Measurements from ENCODE around the gene CLCA4.
"Not testable (repeated sequence)": the region's sequence is repeated elsewhere in the genome, so short reads cannot be mapped to it uniquely, and the experiment has no call there.

Gene CLCA4, protein sequence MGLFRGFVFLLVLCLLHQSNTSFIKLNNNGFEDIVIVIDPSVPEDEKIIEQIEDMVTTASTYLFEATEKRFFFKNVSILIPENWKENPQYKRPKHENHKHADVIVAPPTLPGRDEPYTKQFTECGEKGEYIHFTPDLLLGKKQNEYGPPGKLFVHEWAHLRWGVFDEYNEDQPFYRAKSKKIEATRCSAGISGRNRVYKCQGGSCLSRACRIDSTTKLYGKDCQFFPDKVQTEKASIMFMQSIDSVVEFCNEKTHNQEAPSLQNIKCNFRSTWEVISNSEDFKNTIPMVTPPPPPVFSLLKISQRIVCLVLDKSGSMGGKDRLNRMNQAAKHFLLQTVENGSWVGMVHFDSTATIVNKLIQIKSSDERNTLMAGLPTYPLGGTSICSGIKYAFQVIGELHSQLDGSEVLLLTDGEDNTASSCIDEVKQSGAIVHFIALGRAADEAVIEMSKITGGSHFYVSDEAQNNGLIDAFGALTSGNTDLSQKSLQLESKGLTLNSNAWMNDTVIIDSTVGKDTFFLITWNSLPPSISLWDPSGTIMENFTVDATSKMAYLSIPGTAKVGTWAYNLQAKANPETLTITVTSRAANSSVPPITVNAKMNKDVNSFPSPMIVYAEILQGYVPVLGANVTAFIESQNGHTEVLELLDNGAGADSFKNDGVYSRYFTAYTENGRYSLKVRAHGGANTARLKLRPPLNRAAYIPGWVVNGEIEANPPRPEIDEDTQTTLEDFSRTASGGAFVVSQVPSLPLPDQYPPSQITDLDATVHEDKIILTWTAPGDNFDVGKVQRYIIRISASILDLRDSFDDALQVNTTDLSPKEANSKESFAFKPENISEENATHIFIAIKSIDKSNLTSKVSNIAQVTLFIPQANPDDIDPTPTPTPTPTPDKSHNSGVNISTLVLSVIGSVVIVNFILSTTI

DNA sequence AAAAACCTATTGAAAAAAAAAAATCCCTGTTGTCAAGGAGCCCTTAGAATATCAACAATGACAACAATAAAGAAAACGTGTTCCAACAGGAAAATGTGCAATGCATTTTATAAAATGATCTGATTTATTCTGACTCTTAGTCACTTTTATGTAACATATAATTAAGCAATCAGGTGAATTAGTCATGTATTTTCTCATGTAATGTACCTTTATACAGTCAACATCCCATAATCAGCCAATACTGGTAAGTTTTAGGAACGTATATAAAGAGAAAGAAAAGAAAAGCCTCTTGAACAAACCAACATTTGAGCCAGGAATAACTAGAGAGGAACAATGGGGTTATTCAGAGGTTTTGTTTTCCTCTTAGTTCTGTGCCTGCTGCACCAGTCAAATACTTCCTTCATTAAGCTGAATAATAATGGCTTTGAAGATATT lies at the start of gene CLCA4:
TSS of gene CLCA4 (plus strand) at position 292 of the 435 bp plus-strand sequence. CDS start at position 334, 42 bp downstream.
- DNase-seq, result peak; percentile 59

DNA sequence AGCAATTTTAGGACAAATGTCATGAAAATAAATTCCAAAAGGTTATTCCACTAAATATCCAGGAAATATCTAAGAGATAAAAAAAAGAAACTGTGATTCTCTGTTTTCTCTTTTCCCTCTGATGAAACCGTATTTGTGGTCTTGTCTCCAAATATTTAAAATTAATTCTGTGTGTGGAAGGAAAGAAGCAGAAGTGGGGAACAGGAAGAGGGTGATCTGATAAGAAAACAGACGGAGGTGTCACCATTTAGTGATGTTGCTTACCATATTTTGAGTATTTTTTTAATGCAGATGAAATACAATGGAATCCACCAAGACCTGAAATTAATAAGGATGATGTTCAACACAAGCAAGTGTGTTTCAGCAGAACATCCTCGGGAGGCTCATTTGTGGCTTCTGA lies 48.6 kb upstream of the CLCA4 start:
- DNase-seq, result no peak

DNA sequence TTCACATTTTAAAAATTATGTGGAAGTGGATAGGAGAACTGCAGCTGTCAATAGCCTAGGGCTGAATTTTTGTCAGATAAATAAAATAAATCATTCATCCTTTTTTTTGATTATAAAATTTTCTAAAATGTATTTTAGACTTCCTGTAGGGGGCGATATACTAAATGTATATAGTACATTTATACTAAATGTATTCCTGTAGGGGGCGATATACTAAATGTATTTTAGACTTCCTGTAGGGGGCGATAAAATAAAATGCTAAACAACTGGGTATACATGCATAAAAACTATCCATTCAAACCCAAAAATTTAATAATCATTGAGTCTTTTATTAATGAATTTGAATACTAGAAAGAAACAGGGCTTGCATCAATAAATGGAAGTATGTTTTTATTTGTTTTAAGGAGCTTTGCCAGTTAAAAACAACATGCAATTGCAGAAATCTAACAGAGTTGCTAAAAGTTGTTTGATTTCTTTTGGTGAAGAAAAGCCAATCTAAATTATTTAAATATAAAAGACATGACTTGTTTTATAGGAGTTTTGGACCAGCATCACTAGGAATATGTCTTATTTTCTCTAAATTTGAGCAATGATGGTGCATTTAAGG lies 46.8 kb upstream of the CLCA4 start:
- DNase-seq, result peak; percentile 78

DNA sequence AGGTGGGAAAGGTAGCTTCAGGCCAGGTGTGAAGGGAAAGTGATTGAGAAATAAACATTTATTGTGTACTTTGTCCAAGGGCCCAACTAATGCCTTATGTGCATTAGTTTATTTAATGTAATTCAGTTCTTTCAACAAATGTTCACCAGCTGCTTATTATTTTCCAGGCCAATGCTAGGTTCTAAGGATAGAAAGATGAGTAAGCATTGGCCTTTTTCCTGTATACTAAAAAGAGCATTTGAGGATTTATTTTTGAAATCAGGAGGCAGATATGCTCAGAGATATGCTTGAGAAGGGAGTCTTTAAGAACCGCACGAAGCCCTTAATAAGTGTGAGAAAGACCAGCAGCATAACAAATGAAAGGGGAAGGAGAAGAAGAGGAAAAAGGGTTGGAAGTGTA lies 46.2 kb upstream of the CLCA4 start:
- no peak for DNase-seq

DNA sequence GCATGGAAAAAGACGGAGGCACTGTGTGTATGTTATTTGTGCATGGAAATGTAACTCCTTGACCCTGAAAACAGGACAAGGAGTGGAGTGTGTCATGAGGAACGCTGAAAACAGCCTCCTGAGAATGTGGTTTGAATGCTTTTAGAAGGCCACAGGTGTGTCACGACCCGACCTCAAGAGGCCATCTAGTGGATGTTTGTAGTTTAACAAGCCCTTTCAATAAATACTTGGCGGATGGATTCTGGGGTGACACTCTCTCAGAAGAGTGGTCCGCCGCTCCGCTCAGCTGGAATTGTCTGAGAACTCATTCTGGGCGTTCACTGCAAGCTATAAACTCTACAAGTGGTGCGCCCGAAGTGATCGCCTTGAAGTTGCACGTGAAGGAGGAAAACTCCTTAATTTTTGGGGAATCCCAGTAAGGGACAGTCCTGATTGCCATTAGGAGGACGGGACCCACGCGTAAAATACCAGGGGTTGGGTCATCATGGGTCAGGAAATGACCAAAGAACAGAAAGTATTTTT lies 44.7 kb upstream of the CLCA4 start:
- not testable (repeated sequence) for DNase-seq

DNA sequence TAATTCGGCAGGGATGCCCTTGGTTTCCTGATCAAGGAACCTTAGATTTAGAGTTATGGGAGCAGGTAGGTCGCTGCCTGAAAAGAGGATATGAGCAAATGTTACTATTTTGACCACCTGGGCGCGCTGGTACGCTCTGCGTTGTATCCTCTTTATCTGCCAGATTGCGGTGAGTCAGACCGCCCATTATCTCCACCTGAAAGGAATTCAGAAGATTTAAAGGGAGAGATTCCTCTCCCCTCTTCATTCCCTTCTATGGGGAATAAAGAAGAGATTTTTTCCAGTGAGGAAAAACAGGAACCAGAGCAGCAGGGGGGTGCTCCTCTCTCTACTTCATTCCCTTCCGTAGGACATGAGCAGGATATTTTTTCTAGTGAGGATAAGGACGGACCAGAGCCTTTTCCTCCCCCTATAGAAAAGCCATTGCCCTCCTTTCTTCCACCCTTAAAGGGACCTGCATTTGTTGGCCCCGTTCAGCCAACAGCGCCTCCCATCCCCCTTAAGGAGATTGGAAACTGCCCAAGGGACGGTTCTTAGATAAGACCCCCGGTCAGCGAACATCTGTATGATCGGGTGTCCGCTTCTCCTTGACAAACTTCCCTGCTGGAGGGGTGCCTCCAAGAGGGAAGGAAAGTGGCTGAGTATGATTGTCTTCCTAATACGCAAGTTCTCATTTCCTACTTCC lies 44.0 kb upstream of the CLCA4 start:
- DNase-seq, result no peak

DNA sequence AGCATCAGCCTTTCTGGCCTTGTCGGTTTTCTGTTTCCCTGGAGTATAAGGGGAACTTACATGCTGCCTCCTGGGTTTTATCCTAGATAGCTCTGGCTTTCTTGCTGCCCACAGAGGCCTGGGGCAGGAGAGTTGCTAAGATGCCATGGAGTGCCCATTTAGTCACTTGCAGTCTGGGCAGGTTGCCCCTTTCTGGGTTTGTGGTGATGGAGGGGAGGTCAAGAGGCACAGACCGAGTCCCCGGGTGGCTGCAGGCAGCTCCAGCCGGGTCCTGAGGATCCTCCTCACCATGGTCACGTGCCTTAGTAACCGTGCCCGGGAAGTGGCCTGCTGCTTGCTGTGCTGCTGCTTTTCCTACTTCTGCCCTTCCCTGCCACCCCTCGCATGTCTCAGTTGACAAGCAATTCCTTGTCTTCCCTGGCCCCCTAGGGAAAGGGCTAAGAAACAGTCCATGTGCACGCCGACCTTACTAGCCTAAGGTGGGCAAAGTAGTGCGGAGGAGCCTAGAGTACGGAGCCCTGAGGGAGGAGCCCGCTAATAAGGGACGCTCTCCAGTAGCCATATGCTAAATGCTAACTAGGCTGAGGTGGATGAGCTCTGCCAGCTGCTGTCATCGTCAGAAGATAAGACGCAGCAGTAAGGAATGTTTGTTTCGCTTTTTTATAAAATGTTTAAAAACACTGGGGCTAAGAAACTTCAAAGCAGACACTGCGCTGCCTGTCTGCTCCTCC lies 43.3 kb upstream of the CLCA4 start:
- DNase-seq, result no peak

DNA sequence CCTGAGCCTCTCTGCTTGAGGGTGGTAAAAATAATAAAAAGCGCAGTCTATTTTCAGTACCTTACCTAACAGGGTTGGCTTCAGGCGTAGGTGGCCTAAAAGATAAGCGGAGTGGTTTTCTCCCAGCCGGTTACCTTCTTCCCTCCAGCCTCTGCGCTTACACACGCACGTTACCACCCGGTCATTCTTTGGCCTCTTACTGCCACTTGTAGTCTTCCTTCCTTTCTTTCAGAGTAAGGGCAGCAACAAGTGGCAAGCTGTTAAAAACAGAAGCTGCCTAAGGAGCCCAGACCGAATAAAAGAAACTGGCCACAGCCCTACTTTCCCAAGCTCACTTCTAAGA lies 42.8 kb upstream of the CLCA4 start:
- DNase-seq, result no peak

DNA sequence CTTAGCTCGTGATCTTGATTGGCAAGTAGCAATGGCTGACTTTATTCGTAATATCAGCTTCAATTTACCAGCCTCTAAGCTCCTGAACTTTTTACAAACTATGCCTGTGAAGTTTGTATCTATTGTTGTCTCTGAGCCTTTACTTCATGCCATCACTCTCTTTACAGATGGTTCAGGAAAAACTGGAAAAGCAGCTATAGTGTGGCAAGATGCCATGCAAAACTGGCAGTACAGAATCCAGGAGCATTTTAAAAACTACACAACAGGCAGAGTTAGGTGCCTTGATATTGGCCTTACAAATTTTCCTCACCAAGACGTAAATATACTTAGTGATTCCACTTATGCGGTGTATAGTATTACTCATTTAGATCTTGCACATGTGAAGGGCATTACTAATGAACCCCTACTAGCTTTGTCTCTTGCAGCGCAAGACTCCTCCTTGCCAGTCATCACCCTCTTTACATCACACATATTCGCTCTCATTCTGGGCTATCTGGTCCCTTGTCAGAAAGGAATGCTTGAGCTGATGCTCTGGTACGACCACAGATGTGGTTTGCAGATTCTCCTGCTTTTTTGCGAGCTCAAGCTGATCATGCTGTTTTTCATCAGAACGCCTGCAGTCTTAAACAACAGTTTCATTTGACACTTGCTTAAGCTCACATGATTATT lies 41.8 kb upstream of the CLCA4 start:
- DNase-seq, result no peak

DNA sequence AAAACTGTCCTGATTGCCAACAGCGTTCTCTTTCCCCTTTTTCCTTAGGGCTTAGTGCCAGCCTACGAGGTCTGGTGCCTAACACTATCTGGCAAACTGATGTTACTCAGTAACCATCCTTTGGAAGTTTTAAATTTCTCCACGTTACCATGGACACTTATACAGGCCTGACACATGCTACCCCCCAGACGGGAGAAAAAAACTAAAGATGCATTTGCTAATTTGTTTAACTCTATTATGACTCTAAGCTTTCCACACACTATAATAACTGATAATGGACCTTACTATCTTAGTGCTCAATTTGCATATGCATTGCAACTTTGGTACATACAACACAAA lies 41.3 kb upstream of the CLCA4 start:
- no peak for DNase-seq

DNA sequence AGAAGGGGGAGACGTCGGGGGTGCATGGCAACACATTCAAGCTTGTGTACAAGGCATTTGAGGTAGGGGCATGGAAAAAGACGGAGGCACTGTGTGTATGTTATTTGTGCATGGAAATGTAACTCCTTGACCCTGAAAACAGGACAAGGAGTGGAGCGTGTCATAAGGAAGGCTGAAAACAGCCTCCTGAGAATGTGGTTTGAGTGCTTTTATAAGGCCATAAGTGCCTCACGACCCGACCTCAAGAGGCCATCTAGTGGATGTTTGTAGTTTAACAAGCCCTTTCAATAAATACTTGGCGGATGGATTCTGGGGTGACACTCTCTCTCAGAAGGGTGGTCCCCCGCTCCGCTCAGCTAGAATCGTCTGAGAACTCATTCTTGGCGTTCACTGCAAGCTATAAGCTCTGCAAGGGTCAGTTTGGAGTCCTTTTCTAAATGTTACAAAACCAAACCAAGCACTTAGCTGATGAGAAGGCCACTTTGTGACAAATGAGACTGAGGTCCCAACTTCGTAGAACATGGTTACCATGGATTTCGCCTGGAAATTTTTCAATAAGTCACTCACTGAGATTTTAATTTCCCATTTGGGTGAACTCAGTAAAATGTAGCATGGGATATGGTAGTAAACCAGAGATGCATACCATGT lies 38.8 kb upstream of the CLCA4 start:
- no peak for DNase-seq

DNA sequence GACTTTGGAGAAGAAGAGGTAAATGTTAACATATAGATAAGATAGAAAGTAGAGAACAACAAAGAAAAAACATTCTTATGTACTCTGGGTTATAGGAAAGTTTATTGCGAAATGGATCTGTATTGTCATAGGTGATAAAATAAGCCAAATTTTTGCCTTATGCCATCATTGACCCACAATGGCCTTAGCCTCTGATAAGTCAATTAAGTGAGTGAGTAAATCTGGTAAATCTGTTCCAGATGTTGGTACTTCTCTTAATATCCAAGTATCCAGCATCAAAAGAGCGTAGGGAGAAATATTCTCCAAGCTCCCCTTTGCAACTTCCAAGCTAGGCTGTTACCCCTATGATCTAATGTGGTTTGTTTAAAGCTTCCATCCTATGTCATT lies 38.3 kb upstream of the CLCA4 start:
- DNase-seq, result no peak

DNA sequence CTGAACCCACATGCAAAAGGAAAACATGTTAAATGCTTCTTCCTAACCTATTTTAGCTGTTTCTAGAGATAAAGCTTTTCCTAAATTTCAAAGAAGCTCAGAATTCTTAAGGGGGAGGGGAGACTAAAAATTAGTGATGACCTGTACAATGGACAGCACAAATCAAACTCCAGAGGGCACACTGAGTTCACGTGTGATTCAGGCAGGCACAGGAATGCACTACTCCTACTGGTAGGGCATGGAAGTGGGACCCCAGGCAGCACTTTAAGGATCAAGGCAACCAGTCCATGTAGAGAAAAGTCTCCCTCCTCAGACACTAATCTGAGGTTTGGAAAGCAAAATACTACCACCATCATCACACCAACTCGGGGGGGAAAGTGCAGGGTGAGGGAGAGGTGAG lies 31.3 kb upstream of the CLCA4 start:
- no peak for DNase-seq

DNA sequence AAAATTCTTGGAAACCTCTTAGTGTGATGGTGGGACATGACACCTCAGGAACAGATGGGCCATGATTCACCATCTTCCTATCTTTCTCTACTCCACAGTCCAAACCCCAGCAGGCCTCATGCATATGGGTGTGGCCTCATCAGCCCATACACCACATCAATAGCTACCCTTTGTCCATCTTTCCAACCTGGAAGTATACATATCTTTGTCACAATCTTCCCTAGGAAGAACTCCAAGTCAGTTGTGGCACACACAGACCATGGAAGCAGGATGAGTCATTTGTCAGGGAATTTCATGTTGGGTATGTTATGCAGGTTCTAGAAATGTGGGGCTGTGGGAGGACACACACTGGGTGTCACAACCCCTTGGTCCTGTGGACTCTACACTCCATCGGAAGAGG lies 30.5 kb upstream of the CLCA4 start:
- DNase-seq, result no peak

DNA sequence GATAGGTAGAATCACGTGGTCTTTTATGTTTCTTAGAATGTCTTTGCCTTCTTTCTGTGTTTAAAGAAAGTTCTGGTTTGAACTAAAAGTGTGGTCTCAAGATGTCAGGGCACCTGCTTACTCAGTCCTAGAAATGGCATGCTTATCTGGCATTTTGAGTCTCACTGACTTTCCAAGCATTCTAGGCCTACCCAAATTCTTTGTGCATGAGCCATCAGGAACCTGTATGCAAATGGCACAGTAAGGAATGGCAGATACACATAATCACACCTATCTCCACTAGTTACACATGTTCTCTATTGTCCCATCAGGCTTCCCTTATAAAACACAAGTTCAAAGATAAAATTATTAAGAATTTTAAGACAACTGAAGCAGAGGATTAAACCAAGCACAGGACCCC lies 29.5 kb upstream of the CLCA4 start:
- DNase-seq, result no peak

DNA sequence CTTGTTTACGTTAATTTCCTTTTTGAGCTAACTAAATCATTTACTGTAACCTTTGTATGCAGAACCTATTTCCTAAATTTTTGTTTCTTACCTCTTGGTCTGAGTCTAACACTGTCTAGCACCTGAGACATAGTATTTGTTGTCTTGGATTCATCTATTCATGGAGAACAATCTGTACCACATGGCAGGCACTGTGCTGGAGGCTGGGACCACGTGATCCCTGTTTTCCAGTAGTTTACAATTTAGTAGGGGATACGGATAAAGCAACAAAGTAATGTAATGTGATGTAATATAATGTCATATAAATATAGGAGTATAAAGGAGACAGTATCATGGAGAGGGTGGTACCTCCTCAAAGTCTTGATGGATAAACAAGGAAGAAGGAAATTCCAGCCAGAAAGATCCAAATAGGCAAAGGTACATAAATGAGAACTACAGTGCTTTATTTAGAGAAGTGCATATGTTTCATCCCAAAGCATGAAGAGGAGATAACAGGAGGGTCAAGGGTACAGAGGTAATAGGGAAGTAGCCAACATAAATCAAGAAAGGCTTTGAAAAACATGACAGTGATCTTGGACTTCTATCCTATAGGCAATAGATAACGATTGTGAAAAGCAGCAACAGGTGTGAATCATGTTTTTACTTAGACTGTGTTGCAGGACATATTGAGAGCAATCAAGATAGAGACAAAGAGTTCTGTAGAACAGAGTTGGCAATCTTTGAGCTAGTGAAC lies 25.9 kb upstream of the CLCA4 start:
- DNase-seq, result no peak

DNA sequence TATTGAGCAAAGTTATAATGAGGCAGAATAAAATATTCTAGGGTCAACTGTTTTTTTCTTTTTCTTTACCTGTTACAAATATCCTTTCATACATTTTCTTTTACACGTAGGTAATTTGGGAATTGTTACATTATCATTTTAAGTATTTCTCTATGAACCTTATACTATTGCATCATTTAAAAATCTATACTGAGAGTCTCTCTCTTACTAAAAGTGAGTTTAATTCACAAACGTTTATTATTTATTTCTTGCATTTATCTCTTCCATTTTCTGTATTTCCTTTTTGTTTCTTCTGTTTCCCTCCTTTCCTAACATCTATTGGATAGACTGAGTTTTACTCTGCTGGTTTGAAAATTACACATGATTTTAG lies 25.4 kb upstream of the CLCA4 start:
- DNase-seq, result no peak

DNA sequence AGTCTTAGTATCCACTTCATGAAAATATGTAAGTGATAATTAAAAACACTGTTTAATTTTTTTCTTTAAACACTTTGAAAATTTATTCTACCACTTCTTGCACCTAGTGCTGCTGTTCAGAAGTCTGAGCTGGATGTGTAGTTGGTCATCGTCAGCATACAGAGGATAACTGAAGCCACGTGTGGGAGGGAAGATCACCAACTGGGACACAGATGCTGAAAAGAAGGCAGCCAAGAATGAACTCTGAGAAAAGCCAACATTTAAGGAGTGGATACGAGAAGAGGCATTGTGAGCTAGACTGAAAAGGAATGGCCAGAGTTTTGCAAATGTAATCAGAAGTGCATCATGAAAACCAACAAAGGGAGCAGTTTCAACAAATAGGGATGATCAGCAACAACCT lies 24.6 kb upstream of the CLCA4 start:
- no peak for DNase-seq

DNA sequence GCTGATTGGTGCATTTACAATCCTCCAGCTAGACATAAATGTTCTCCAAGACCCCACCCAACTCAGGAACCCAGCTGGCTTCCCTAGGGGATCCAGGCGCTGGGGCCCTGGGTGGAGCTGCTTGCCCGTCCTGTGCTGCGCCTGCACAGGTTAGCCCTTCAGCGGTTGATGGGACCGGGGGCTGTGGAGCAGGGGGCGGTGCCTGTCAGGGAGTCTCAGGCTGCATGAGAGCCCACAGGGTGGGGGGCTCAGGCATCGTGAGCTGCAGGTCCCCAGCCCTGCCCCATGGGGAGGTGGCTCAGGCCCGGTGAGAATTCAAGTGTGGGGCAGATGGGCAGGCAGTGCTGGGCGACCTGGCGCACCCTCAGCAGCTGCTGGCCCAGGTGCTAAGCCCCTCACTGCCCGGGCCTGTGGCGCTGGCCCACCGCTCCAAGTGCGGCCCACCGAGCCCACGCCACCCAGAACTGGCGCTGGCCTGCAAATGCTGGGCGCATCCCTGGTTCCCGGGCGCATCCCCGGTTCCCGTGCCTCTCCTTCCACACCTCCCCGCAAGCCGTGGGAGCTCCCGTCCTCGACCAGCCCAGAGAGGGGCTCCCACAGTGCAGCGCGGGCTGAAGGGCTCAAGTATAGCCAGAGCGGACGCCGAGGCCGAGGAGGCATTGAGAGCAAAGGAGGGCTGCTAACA lies 23.1 kb upstream of the CLCA4 start:
- no peak for DNase-seq

DNA sequence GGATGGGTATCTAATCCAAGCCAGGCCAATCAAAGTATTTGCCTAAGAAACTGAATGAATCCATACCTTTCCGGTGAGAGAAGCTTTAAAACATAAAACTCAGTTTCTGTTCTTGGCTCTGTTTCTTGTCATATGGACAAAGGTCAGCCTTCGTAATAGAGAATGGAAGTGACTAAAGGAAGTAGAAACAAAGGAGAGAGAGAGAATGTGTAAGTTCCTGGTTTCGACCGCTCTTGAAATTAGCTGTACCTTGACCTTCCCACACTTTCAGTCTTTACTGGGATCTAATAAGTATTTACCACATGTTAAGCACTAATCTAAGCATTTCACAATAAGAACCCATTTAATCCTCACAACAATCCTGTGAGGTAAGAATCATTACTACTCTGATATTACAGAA lies 19.6 kb upstream of the CLCA4 start:
- DNase-seq, result no peak
